HFFc6 (cell line): Measurements from ENCODE around the gene HRCT1. TPM values are rescaled to one million over a fixed set of nuclear protein-coding genes. Genes with fewer than 3 reads are reported as not detected.

ENCODE experiments used
- DNase-seq: peaks from one replicate; pipeline ENCODE4 v3.0.0-alpha.2; 2018
- H3K27ac Mint-ChIP-seq: 2 replicates; pipeline ENCODE4 v1.8.0; 2020; ENCODE audit warnings: mild to moderate bottlenecking, mixed read lengths
- H3K27me3 Mint-ChIP-seq: 2 replicates; pipeline ENCODE4 v1.8.0; 2021; ENCODE audit warnings: mild to moderate bottlenecking, moderate library complexity, mixed read lengths; ENCODE audit not compliant: insufficient read depth
- H3K36me3 Mint-ChIP-seq: 2 replicates; pipeline ENCODE4 v1.8.0; 2021; ENCODE audit warnings: low read depth, mixed read lengths
- H3K4me1 Mint-ChIP-seq: 2 replicates; pipeline ENCODE4 v1.8.0; 2020; ENCODE audit warnings: low read depth, mixed read lengths
- H3K4me3 Mint-ChIP-seq: 2 replicates; pipeline ENCODE4 v1.8.0; 2020; ENCODE audit warnings: mild to moderate bottlenecking, moderate library complexity, mixed read lengths
- H3K9me3 Mint-ChIP-seq: 2 replicates; pipeline ENCODE4 v1.8.0; 2020; ENCODE audit warnings: mild to moderate bottlenecking, mixed read lengths
- CTCF ChIP-seq: fragments of 200-600 bp; sonication (generic); IDR thresholded peaks from 2 replicates; pipeline ENCODE4 v1.5.0; 2021; ENCODE audit warnings: antibody characterized with exemption, mild to moderate bottlenecking
- total RNA-seq, 6 experiments: library from RNA; stranded (reverse); fragmentation: NEBNext Ultra II Directional; extraction: Animal tissue kit (Norgen Biotek cat#: 25700); gene quantifications; 2 replicates in 1 of 6; 3 replicates in 5 of 6; pipeline ENCODE4 v1.2.3, GENCODE V29; 2021

HRCT1 gene
- total RNA-seq, 6 experiments from 2014 or later: 2.5 to 4.1 (median 3.3) TPM

GRCh38 chr9:35935755-35936509 lies 29.9 kb downstream of the HRCT1 start:
- peak; percentile 74 for DNase-seq
- H3K27me3 Mint-ChIP-seq: no peaks in the 10 kb centered on the region
- H3K27ac Mint-ChIP-seq: peak overlapping the region; percentile 83
- H3K36me3 Mint-ChIP-seq: peaks cover 8% of the 10 kb centered on the region
- H3K4me3 Mint-ChIP-seq: no peak overlapping the region
- TF ChIP-seq CTCF: no peak
- peaks cover 4% of the 10 kb centered on the region for H3K9me3 Mint-ChIP-seq
- peaks cover 76% of the 10 kb centered on the region for H3K4me1 Mint-ChIP-seq

GRCh38 chr9:35937227-35937626 lies 31.2 kb downstream of the HRCT1 start:
- peaks cover 75% of the 10 kb centered on the region for H3K4me1 Mint-ChIP-seq
- H3K27ac Mint-ChIP-seq: peak overlapping the region; percentile 83
- peak; percentile 48 for DNase-seq
- peak overlapping the region; percentile 49 for H3K4me3 Mint-ChIP-seq
- peaks cover 8% of the 10 kb centered on the region for H3K36me3 Mint-ChIP-seq
- H3K9me3 Mint-ChIP-seq: peaks cover 4% of the 10 kb centered on the region
- no peaks in the 10 kb centered on the region for H3K27me3 Mint-ChIP-seq
- no peak for TF ChIP-seq CTCF

GRCh38 chr9:35938474-35939356 lies 32.7 kb downstream of the HRCT1 start:
- Mint-ChIP-seq H3K27ac (0 out of 2 replicates have a peak overlapping the region, but pooled peaks have one; percentile 12), H3K27me3 (no peaks in the 10 kb centered on the region), H3K4me1 (peaks cover 67% of the 10 kb centered on the region), H3K9me3 (peaks cover 4% of the 10 kb centered on the region), H3K4me3 (no peak overlapping the region), H3K36me3 (peaks cover 8% of the 10 kb centered on the region)
- DNase-seq: no peak
- no peak for TF ChIP-seq CTCF

GRCh38 chr9:35939679-35940250 lies 33.8 kb downstream of the HRCT1 start:
- H3K4me3 Mint-ChIP-seq: no peak overlapping the region
- no peak for TF ChIP-seq CTCF
- no peaks in the 10 kb centered on the region for H3K27me3 Mint-ChIP-seq
- no peak for DNase-seq
- peaks cover 74% of the 10 kb centered on the region for H3K4me1 Mint-ChIP-seq
- peaks cover 8% of the 10 kb centered on the region for H3K36me3 Mint-ChIP-seq
- H3K27ac Mint-ChIP-seq: no peak overlapping the region
- peaks cover 4% of the 10 kb centered on the region for H3K9me3 Mint-ChIP-seq

- Mint-ChIP-seq H3K9me3 (peaks cover 4% of the 10 kb centered on the region), H3K27me3 (no peaks in the 10 kb centered on the region), H3K4me3 (no peak overlapping the region), H3K36me3 (peaks cover 8% of the 10 kb centered on the region), H3K27ac (peak overlapping the region; percentile 53; the same call in 1 of the 2 replicates), H3K4me1 (peaks cover 76% of the 10 kb centered on the region)
- DNase-seq: no peak
- TF ChIP-seq CTCF: no peak
Measured at GRCh38 chr9:35940458-35941407, 34.7 kb downstream of the HRCT1 start.
